Caco-2 (cell line): ENCODE results near the gene SNCA. TPM values are rescaled to one million over a fixed set of nuclear protein-coding genes. Genes with fewer than 3 reads are reported as not detected.

ENCODE experiments used
- BruUV-seq: library from RNA; stranded (reverse); fragments of 400-500 nt; replicated peaks from 2 replicates; lab custom pipeline; 2021; lab: Mats Ljungman, UMichigan
- CTCF ChIA-PET: fragments of 300-600 bp; sonication (Branson Sonifier 250); formaldehyde crosslinking; loops from one replicate; lab custom pipeline; 2022; ENCODE audit warnings: antibody characterized with exemption; lab: Charles Lee
- POLR2A ChIA-PET: fragments of 300-600 bp; sonication (Branson Sonifier 250); formaldehyde crosslinking; loops from one replicate; lab custom pipeline; 2022; ENCODE audit warnings: antibody characterized with exemption; lab: Charles Lee
- DNase-seq, 2 experiments: peaks; one replicate each; pipeline versions ENCODE4 v3.0.0 to v3.0.0-alpha.2; 2020 to 2022
- H3K27me3 ChIP-seq: replicated peaks from 2 replicates; pipeline ENCODE4 v1.6.0; 2011; ENCODE audit warnings: low read length; ENCODE audit not compliant: control insufficient read depth, insufficient read depth
- H3K36me3 ChIP-seq: 2 replicates; pipeline ENCODE4 v1.5.1; 2011; ENCODE audit warnings: low read length; ENCODE audit not compliant: control insufficient read depth, insufficient read depth
- H3K4me1 ChIP-seq: fragments of 250-450 bp; sonication (Bioruptor Pico); 2 replicates; pipeline ENCODE4 v1.5.1; 2020; ENCODE audit warnings: mild to moderate bottlenecking
- H3K4me3 ChIP-seq: 2 replicates; pipeline ENCODE4 v1.5.1; 2011; ENCODE audit warnings: low read depth, mild to moderate bottlenecking, control low read depth, low read length
- H3K9me3 ChIP-seq: fragments of 250-450 bp; sonication (Bioruptor Pico); 2 replicates; pipeline ENCODE4 v1.5.1; 2020; ENCODE audit warnings: mild to moderate bottlenecking, moderate library complexity
- H3K27ac Mint-ChIP-seq: one replicate; pipeline ENCODE4 v1.8.0; 2022; ENCODE audit warnings: mixed read lengths; ENCODE audit not compliant: unreplicated experiment
- H3K27me3 Mint-ChIP-seq: one replicate; pipeline ENCODE4 v1.8.0; 2022; ENCODE audit warnings: mixed read lengths; ENCODE audit not compliant: insufficient read depth, unreplicated experiment
- H3K36me3 Mint-ChIP-seq: one replicate; pipeline ENCODE4 v1.8.0; 2022; ENCODE audit warnings: mild to moderate bottlenecking, mixed read lengths; ENCODE audit not compliant: insufficient read depth, unreplicated experiment
- H3K4me1 Mint-ChIP-seq: one replicate; pipeline ENCODE4 v1.8.0; 2022; ENCODE audit warnings: low read depth, mixed read lengths; ENCODE audit not compliant: unreplicated experiment
- H3K4me3 Mint-ChIP-seq: one replicate; pipeline ENCODE4 v1.8.0; 2022; ENCODE audit warnings: mild to moderate bottlenecking, moderate library complexity, mixed read lengths; ENCODE audit not compliant: unreplicated experiment
- H3K9me3 Mint-ChIP-seq: one replicate; pipeline ENCODE4 v1.8.0; 2022; ENCODE audit warnings: mixed read lengths; ENCODE audit not compliant: unreplicated experiment
- CTCF ChIP-seq, 2 experiments: fragments of 200-600 bp in 1 of 2; IDR thresholded peaks; 1 replicate in 1 of 2; 2 replicates in 1 of 2; pipeline versions ENCODE4 v1.5.1 to v1.8.0; 2011 to 2022; ENCODE audit warnings: antibody characterized with exemption in 1 of 2, control low read depth in 1 of 2, inconsistent platforms in 1 of 2, low read depth in 1 of 2, low read length in 1 of 2, mild to moderate bottlenecking in 1 of 2, moderate library complexity in 1 of 2; ENCODE audit not compliant: insufficient read depth in 1 of 2, severe bottlenecking in 1 of 2, unreplicated experiment in 1 of 2
- intact Hi-C: fragments of 100-400 bp; cut with micrococcal nuclease; formaldehyde crosslinking; loops from one replicate; pipeline ENCODE4 v1.10.0; 2022; ENCODE audit not compliant: unreplicated experiment
- total RNA-seq: library from RNA; stranded (reverse); gene quantifications from 2 replicates; pipeline ENCODE4 v1.2.3, GENCODE V29; 2022

Gene SNCA
- total RNA-seq, 1 experiment from 2014 or later: 8.4 TPM

GRCh38 chr4:89868276-89868675 lies 31.3 kb upstream of the SNCA start:
- H3K27ac Mint-ChIP-seq: no peak overlapping the region
- no TSS peak for BruUV-seq
- no peaks in the 10 kb centered on the region for H3K27me3 Mint-ChIP-seq
- no peaks in the 10 kb centered on the region for H3K9me3 ChIP-seq
- H3K4me3 Mint-ChIP-seq: no peak overlapping the region
- TF ChIP-seq CTCF (IDR thresholded peaks at IDR 0.05; ENCODE audit: insufficient read depth in 1 of 2, low read depth in 1 of 2, low read length in 1 of 2, severe bottlenecking in 1 of 2, unreplicated experiment in 1 of 2): no peak
- intact Hi-C loops: loop anchor here (10.0 kb wide), 1 partner anchor 383 kb away; no protein-coding TSS in a partner anchor
- DNase-seq: no peak
- no peaks in the 10 kb centered on the region for H3K27me3 ChIP-seq
- no peak overlapping the region for H3K4me3 ChIP-seq
- POLR2A ChIA-PET: no interaction called here
- peaks cover 6% of the 10 kb centered on the region for H3K4me1 Mint-ChIP-seq
- no peaks in the 10 kb centered on the region for H3K36me3 Mint-ChIP-seq
- H3K4me1 ChIP-seq: peaks cover 5% of the 10 kb centered on the region; the same call in 1 of the 2 replicates
- no peaks in the 10 kb centered on the region for H3K36me3 ChIP-seq
- CTCF ChIA-PET: no interaction called here
- no peaks in the 10 kb centered on the region for H3K9me3 Mint-ChIP-seq

- intact Hi-C loops: loop anchor here (10.0 kb wide), 1 partner anchor 379 kb away; no protein-coding TSS in a partner anchor
- H3K36me3 Mint-ChIP-seq: no peaks in the 10 kb centered on the region
- peaks cover 3% of the 10 kb centered on the region for H3K27me3 Mint-ChIP-seq
- Histone ChIP-seq H3K4me3 (no peak overlapping the region), H3K36me3 (no peaks in the 10 kb centered on the region), H3K27me3 (no peaks in the 10 kb centered on the region), H3K4me1 (no peaks in the 10 kb centered on the region), H3K9me3 (no peaks in the 10 kb centered on the region)
- no peak for TF ChIP-seq CTCF (IDR thresholded peaks at IDR 0.05; ENCODE audit: insufficient read depth in 1 of 2, low read depth in 1 of 2, low read length in 1 of 2, severe bottlenecking in 1 of 2, unreplicated experiment in 1 of 2)
- ChIA-PET CTCF (interaction anchor here (0.6 kb wide), 1 partner anchor 699 kb away, joined by 3 read pairs; no protein-coding TSS in a partner anchor), POLR2A (no interaction called here)
- DNase-seq: no peak
- H3K4me1 Mint-ChIP-seq: no peaks in the 10 kb centered on the region
- H3K9me3 Mint-ChIP-seq: no peaks in the 10 kb centered on the region
- no peak overlapping the region for H3K27ac Mint-ChIP-seq
- H3K4me3 Mint-ChIP-seq: no peak overlapping the region
- no TSS peak for BruUV-seq
Observed at GRCh38 chr4:89863533-89863932, 26.6 kb upstream of the SNCA start.

- BruUV-seq: no TSS peak
- Mint-ChIP-seq H3K27me3 (peaks cover 3% of the 10 kb centered on the region), H3K9me3 (no peaks in the 10 kb centered on the region), H3K27ac (no peak overlapping the region), H3K36me3 (no peaks in the 10 kb centered on the region), H3K4me3 (no peak overlapping the region), H3K4me1 (no peaks in the 10 kb centered on the region)
- no peak for DNase-seq
- no peaks in the 10 kb centered on the region for H3K4me1 ChIP-seq
- no peak for TF ChIP-seq CTCF (IDR thresholded peaks at IDR 0.05; ENCODE audit: insufficient read depth in 1 of 2, low read depth in 1 of 2, low read length in 1 of 2, severe bottlenecking in 1 of 2, unreplicated experiment in 1 of 2)
- H3K36me3 ChIP-seq: no peaks in the 10 kb centered on the region
- no peaks in the 10 kb centered on the region for H3K9me3 ChIP-seq
- no peak overlapping the region for H3K4me3 ChIP-seq
- ChIA-PET CTCF (no interaction called here), POLR2A (no interaction called here)
- intact Hi-C loops: loop anchor here (10.0 kb wide), 1 partner anchor 376 kb away; no protein-coding TSS in a partner anchor
- no peaks in the 10 kb centered on the region for H3K27me3 ChIP-seq
Observed at GRCh38 chr4:89860971-89861370, 24.0 kb upstream of the SNCA start.
